KMS-11 (cell line): ENCODE measurements around the gene FERD3L.

Experiments used
- H2AFZ ChIP-seq: fragments of 200-600 bp; sonication (generic); 2 replicates; pipeline ENCODE4 v1.6.1; 2016; ENCODE audit warnings: antibody characterized with exemption, mixed run types, low read depth
- H3K27ac ChIP-seq: fragments of 200-600 bp; sonication (generic); 2 replicates; pipeline ENCODE4 v1.6.1; 2016; ENCODE audit warnings: mild to moderate bottlenecking, mixed run types
- H3K27me3 ChIP-seq: fragments of 200-600 bp; sonication (generic); 2 replicates; pipeline ENCODE4 v1.6.1; 2017; ENCODE audit warnings: mild to moderate bottlenecking, low read depth, mixed run types, moderate library complexity; ENCODE audit not compliant: insufficient read depth
- H3K36me3 ChIP-seq: fragments of 200-600 bp; sonication (generic); 2 replicates; pipeline ENCODE4 v1.6.1; 2017; ENCODE audit warnings: mild to moderate bottlenecking, mixed run types; ENCODE audit not compliant: insufficient read depth
- H3K4me1 ChIP-seq: fragments of 200-600 bp; sonication (generic); 2 replicates; pipeline ENCODE4 v1.6.1; 2016; ENCODE audit warnings: mild to moderate bottlenecking, low read depth, mixed run types; ENCODE audit not compliant: poor library complexity, severe bottlenecking
- H3K4me2 ChIP-seq: fragments of 200-600 bp; sonication (generic); 2 replicates; pipeline ENCODE4 v1.7.0; 2016; ENCODE audit warnings: mild to moderate bottlenecking, mixed run types
- H3K4me3 ChIP-seq: fragments of 200-600 bp; sonication (generic); IDR thresholded peaks from 2 replicates; pipeline ENCODE4 v1.6.1; 2017; ENCODE audit warnings: low read depth, low read length, mixed read lengths; ENCODE audit not compliant: insufficient read depth
- H3K79me2 ChIP-seq: fragments of 200-600 bp; sonication (generic); 2 replicates; pipeline ENCODE4 v1.6.1; 2016; ENCODE audit warnings: low read depth, mixed run types; ENCODE audit not compliant: insufficient read depth
- H3K9ac ChIP-seq: fragments of 200-600 bp; sonication (generic); 2 replicates; pipeline ENCODE4 v1.6.1; 2016; ENCODE audit warnings: mild to moderate bottlenecking, mixed run types
- H4K20me1 ChIP-seq: fragments of 200-600 bp; sonication (generic); 2 replicates; pipeline ENCODE4 v1.6.1; 2016; ENCODE audit warnings: mild to moderate bottlenecking, mixed run types; ENCODE audit not compliant: insufficient read depth
- TF ChIP-seq, protein P1 (sequence below): fragments of 200-600 bp; sonication (generic); conservative IDR thresholded peaks from 2 replicates; pipeline ENCODE4 v1.6.1; 2017; ENCODE audit warnings: low read depth, mild to moderate bottlenecking, antibody characterized with exemption, low read length, moderate library complexity, mixed read lengths

FERD3L gene

DNA sequence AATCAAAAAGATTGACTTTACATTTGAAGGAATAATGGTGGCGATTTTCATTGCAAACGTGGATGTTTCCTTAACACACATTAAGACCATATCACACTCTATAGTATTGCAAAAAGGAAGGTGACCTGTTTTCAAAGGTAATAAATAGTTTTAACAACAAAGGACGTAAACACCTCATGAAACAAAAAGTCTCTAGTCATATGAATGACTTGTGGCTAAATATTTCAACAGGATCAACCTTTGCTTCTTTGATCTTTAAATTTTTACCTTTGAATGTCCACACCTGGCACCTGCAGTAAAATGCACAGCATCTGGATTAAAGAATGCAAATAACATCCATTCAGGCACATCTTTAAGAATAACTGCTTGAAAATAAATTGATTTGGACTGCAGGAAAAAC lies 30.0 kb upstream of the FERD3L start:
- no peaks in the 10 kb centered on the region for H3K27me3 ChIP-seq
- H3K4me3 ChIP-seq = no peak overlapping the region
- H3K27ac ChIP-seq = no peak overlapping the region
- H2AFZ ChIP-seq = no peak overlapping the region
- H4K20me1 ChIP-seq = no peaks in the 10 kb centered on the region
- H3K9ac ChIP-seq = no peak overlapping the region
- H3K79me2 ChIP-seq = no peaks in the 10 kb centered on the region
- no peaks in the 10 kb centered on the region for H3K4me1 ChIP-seq
- H3K4me2 ChIP-seq = no peak overlapping the region
- TF ChIP-seq, protein P1, sequence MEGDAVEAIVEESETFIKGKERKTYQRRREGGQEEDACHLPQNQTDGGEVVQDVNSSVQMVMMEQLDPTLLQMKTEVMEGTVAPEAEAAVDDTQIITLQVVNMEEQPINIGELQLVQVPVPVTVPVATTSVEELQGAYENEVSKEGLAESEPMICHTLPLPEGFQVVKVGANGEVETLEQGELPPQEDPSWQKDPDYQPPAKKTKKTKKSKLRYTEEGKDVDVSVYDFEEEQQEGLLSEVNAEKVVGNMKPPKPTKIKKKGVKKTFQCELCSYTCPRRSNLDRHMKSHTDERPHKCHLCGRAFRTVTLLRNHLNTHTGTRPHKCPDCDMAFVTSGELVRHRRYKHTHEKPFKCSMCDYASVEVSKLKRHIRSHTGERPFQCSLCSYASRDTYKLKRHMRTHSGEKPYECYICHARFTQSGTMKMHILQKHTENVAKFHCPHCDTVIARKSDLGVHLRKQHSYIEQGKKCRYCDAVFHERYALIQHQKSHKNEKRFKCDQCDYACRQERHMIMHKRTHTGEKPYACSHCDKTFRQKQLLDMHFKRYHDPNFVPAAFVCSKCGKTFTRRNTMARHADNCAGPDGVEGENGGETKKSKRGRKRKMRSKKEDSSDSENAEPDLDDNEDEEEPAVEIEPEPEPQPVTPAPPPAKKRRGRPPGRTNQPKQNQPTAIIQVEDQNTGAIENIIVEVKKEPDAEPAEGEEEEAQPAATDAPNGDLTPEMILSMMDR = no peak
- H3K36me3 ChIP-seq = no peaks in the 10 kb centered on the region

DNA sequence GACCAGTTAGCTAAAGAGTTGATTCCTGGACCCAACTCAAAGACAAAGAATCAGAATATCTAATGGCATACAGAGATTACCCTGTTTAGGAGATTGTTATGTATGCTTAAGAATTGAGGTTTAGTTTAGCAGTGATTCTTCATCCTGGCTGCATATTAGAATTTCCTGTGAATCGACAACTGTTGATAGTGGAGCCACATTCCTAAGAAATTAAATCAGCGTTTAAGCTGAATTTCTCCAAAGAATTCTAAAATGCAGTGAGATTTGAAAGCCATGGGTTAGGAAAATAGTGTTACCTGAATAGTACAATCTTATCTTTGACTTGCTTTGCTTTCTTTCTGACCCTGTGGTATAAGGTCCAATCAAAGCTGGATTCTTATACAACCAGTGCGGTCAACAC lies 16.4 kb upstream of the FERD3L start:
- no peak overlapping the region for H2AFZ ChIP-seq
- H3K9ac ChIP-seq = no peak overlapping the region
- no peaks in the 10 kb centered on the region for H3K4me1 ChIP-seq
- no peaks in the 10 kb centered on the region for H4K20me1 ChIP-seq
- TF ChIP-seq, protein P1 = no peak
- H3K79me2 ChIP-seq = no peaks in the 10 kb centered on the region
- H3K4me3 ChIP-seq = no peak overlapping the region
- no peaks in the 10 kb centered on the region for H3K27me3 ChIP-seq
- H3K4me2 ChIP-seq = no peak overlapping the region
- no peak overlapping the region for H3K27ac ChIP-seq
- no peaks in the 10 kb centered on the region for H3K36me3 ChIP-seq

DNA sequence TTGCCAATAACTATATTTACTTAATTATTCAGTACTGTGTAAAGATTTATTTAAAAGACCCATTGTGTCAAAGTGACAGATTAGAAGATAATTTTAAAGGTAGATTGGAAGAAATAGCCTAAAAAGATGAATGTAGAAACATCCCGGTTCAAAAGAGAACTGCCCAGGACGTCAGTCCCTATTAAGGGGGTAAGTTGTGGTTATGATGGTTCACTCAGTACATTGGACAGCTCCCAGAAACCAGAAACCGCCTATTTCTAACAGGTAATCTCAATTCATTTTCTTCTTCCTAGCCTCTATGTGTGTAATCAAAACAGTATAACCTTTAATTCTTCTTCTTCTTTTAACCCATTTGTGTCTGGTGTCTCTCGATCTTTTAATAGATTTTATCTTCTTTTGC lies 1.5 kb upstream of the FERD3L start:
- Histone ChIP-seq H3K9ac (no peak overlapping the region), H3K27me3 (no peaks in the 10 kb centered on the region), H3K79me2 (no peaks in the 10 kb centered on the region), H2AFZ (no peak overlapping the region), H3K4me2 (no peak overlapping the region), H3K36me3 (no peaks in the 10 kb centered on the region), H4K20me1 (no peaks in the 10 kb centered on the region), H3K4me3 (no peak overlapping the region), H3K27ac (no peak overlapping the region), H3K4me1 (no peaks in the 10 kb centered on the region)
- TF ChIP-seq, protein P1 = no peak

DNA sequence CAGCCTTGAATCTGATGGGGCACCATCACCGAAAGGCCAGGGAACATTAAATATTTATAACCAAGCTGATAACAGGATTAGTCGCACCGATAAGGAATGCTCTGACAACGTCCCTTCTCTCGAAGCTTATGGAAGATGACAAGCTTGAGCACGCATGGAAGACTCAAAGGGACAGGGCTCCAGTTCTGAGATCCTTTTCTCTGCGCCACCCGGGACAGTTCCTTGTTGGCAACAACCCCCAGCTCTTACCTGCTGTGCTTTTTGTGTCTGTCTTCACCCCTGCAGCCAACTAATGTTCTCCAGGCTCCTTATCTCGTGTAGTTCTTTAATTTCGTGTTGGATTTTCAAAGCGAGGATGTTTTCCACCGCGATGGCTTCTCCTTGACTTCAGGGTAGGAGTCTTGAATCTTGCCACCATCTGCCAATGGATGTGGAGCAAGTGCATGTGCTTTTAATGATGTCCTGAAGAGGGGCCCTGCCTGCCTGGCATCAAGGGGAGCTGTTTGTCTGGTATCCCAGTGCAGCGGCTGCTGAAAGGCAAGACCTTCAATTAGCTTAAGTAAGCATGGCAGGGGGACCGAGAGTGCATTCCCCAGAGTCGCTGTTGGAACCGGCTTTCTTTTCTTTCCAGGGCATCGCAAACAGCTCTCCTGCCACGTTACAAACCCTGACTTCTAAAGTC lies 354 bp upstream of the FERD3L start:
- TF ChIP-seq, protein P1 = no peak
- H3K27me3 ChIP-seq = no peaks in the 10 kb centered on the region
- no peaks in the 10 kb centered on the region for H3K36me3 ChIP-seq
- no peaks in the 10 kb centered on the region for H3K79me2 ChIP-seq
- no peaks in the 10 kb centered on the region for H4K20me1 ChIP-seq
- no peak overlapping the region for H3K27ac ChIP-seq
- H3K4me2 ChIP-seq = no peak overlapping the region
- no peak overlapping the region for H2AFZ ChIP-seq
- no peaks in the 10 kb centered on the region for H3K4me1 ChIP-seq
- H3K4me3 ChIP-seq = no peak overlapping the region
- H3K9ac ChIP-seq = no peak overlapping the region
